GM10248 (cell line): ENCODE results near the gene WDR13.

Experiments
- CTCF ChIA-PET: fragments of 300-600 bp; sonication (Branson Sonifier 250); formaldehyde crosslinking; extraction: SDS; loops from one replicate; lab custom pipeline; 2021; ENCODE audit warnings: antibody characterized with exemption; lab: Yijun Ruan, JAX
- POLR2A ChIA-PET: fragments of 350-650 bp; sonication (Branson Sonifier 250); formaldehyde crosslinking; extraction: SDS; loops from one replicate; lab custom pipeline; 2020; ENCODE audit warnings: antibody characterized with exemption; lab: Yijun Ruan, JAX
- DNase-seq: peaks from one replicate; pipeline ENCODE4 v3.0.0; 2012; ENCODE audit errors: extremely low spot score
- CTCF ChIP-seq: IDR thresholded peaks from 2 replicates; pipeline ENCODE4 v1.5.1; 2012; ENCODE audit warnings: mild to moderate bottlenecking, low read depth; ENCODE audit errors: extremely low read depth, missing control alignments, control extremely low read depth

Gene WDR13

DNA sequence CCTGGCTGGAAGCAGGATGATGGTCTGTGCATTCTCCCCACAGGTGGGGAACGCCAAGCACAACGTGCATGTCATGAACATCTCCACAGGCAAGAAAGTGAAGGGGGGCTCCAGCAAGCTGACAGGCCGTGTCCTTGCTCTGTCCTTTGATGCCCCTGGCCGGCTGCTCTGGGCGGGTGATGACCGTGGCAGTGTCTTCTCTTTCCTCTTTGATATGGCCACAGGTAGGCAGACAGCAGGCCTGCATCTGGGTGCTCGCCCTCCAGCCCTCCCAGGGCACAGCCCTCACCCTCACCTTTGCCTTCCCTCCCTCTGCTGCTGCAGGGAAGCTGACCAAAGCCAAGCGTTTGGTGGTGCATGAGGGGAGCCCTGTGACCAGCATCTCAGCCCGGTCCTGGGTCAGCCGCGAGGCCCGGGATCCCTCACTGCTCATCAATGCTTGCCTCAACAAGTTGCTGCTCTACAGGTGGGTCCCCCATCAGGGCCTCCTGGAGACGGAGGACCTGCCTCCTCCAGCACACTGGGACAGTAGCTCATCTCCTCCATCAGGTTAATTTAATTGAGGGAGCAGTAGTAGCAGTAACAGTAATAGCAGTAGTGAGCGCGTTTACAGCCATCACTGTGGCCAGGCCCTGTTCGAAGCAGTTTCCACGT is 4.6 kb downstream of the WDR13 start:
- TF ChIP-seq CTCF, result no peak
- ChIA-PET POLR2A (no interaction called here), CTCF (no interaction called here)
- DNase-seq, result no peak

DNA sequence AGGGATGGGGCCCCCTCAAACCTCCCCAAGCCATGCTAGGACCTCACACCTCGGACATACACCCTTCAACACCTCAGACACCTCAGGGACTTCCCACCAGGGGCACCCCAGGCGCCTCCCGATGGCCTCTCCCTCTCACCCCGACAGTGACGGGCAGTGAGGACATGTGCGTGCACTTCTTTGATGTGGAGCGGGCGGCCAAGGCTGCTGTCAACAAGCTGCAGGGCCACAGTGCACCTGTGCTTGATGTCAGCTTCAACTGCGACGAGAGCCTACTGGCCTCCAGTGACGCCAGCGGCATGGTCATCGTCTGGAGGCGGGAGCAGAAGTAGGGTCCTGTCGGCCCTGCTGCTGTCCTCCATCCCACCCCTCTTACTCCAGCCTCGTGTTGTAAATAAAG is 7.4 kb downstream of the WDR13 start:
- no peak for TF ChIP-seq CTCF
- ChIA-PET CTCF (no interaction called here), POLR2A (no interaction called here)
- no peak for DNase-seq

DNA sequence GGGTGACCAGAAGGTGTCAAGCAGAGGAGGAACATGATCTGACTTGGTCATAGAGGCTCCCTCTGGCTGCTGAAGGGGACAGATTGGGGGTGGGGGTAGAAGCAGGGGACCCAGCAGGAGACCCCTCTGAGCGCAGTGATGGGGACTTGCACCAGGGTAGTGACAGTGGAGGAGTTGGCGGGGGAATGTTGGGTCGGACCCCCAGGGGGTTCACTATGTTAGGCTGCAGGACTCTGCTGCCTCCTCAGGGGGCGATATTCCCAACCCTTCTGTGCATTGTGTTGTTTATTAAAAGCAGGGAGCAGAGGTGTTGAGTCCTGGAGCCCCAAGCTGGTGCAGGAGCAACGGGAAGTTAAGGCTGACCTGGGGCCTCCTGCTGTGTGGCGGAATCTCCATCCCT is 8.8 kb downstream of the WDR13 start:
- TF ChIP-seq CTCF, result no peak
- ChIA-PET POLR2A (no interaction called here), CTCF (interaction anchor here (1.2 to 1.7 kb wide), 2 partner anchors 10 to 550 kb away, joined by 3 to 4 read pairs; no protein-coding TSS in a partner anchor)
- no peak for DNase-seq

DNA sequence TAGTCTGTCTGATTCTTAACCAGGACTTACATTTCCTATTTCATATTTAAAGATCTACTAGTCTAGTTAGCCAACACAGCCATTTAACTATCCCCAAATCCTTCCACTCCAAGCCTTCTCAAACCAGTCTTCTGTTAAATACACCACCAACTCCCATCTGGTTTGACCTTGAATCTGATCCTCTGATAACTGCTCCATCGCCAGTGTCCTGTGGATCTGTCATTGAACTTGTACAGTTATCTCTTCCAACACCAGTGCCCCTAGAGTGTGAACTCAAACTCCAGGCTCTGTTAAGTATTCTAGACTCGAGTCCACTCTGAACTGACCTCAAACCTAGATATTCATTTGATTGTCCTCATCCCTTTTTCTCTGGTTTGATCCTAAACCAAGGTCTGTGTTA is 14.4 kb downstream of the WDR13 start:
- TF ChIP-seq CTCF, result no peak
- DNase-seq, result no peak
- POLR2A ChIA-PET, result no interaction called here
- CTCF ChIA-PET, result no interaction called here

DNA sequence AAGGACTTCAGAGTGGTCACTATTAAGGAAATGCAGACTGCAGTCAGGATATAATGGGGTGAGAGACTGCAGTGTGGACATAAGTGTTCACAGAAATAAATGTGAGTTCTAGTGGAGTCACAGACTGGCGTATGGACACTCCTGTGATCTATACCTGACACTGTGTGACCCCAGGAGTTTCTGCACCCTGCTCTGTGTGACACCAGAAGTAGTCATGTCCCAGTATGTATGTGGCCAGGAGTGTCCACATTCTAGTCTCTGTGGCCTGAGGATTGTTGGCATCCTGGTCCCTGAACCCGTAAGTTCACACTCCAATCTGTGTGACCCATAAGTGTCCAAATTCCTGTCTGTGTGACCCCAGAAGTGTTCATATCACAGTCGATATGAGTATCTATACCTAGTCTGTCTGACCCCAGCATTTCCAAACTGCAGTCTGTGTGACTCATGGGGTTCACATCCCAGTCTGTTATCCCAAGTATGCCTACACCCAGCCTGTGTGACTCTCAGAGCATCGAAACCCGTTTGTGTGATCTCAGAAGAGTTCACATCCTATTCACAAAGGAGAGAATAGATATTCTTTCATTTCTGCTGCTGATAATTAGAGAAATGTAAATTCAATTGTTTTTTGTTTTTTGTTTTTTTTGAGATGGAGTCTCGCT is 16.3 kb downstream of the WDR13 start:
- TF ChIP-seq CTCF, result no peak
- DNase-seq, result no peak
- POLR2A ChIA-PET, result no interaction called here
- CTCF ChIA-PET, result no interaction called here

GRCh38 chrX:48616576-48616975 is 19.3 kb downstream of the WDR13 start:
- DNase-seq, result no peak
- ChIA-PET POLR2A (no interaction called here), CTCF (interaction anchor here (1.1 to 1.2 kb wide), 2 partner anchors 10 to 14 kb away, joined by 3 to 4 read pairs; no protein-coding TSS in a partner anchor)
- no peak for TF ChIP-seq CTCF
